CD14-positive monocyte (primary cell): ENCODE results near the gene GMDS. TPM values are rescaled to one million over a fixed set of nuclear protein-coding genes. Genes with fewer than 3 reads are reported as not detected.

Experiments
- DNase-seq, 3 donors: peaks; one replicate each; pipeline ENCODE4 v3.0.0-alpha.2; 2011 to 2022
- H2AFZ ChIP-seq: 2 replicates; pipeline ENCODE4 v1.6.0; 2012; ENCODE audit warnings: mild to moderate bottlenecking, low read depth, low read length, inconsistent platforms; ENCODE audit not compliant: insufficient read depth, poor library complexity, severe bottlenecking
- H3K27ac ChIP-seq, 2 donors: 1 replicate in 1 of 2; 2 replicates in 1 of 2; pipeline ENCODE4 v1.5.1; 2012 to 2013; ENCODE audit warnings: low read length in 2 of 2, control low read depth in 1 of 2, inconsistent platforms in 1 of 2, low read depth in 1 of 2, mild to moderate bottlenecking in 1 of 2
- H3K27me3 ChIP-seq, 2 donors: one replicate each; pipeline versions ENCODE4 v1.6.0 to v1.6.1; 2011 to 2013; ENCODE audit warnings: low read length in 2 of 2; ENCODE audit not compliant: control insufficient read depth in 2 of 2, insufficient read depth in 2 of 2
- H3K36me3 ChIP-seq, 2 donors: replicated peaks in 1 of 2; 1 replicate in 1 of 2; 2 replicates in 1 of 2; pipeline versions ENCODE4 v1.5.1 to v1.6.1; 2012 to 2013; ENCODE audit warnings: low read length in 2 of 2, control low read depth in 1 of 2, inconsistent platforms in 1 of 2, mild to moderate bottlenecking in 1 of 2; ENCODE audit not compliant: insufficient read depth in 2 of 2, control insufficient read depth in 1 of 2
- H3K4me1 ChIP-seq, 2 donors: 1 replicate in 1 of 2; 2 replicates in 1 of 2; pipeline versions ENCODE4 v1.5.1 to v1.6.1; 2012 to 2013; ENCODE audit warnings: low read length in 2 of 2, control low read depth in 1 of 2, inconsistent platforms in 1 of 2, mild to moderate bottlenecking in 1 of 2, moderate library complexity in 1 of 2; ENCODE audit not compliant: insufficient read depth in 2 of 2, control insufficient read depth in 1 of 2
- H3K4me2 ChIP-seq: replicated peaks from 2 replicates; pipeline ENCODE3; 2012; ENCODE audit warnings: low read length, moderate library complexity, mild to moderate bottlenecking; ENCODE audit not compliant: poor library complexity, severe bottlenecking; ENCODE audit errors: extremely low read depth
- H3K4me3 ChIP-seq, 3 experiments: fragments of 200-600 bp in 1 of 3; sonication (generic) in 1 of 3; replicated peaks in 1 of 3; 1 replicate in 2 of 3; 2 replicates in 1 of 3; pipeline ENCODE4 v1.5.1; 2011 to 2013; ENCODE audit warnings: low read length in 3 of 3, mild to moderate bottlenecking in 3 of 3, control low read depth in 2 of 3, low read depth in 2 of 3, inconsistent platforms in 1 of 3, moderate library complexity in 1 of 3
- H3K79me2 ChIP-seq: 2 replicates; pipeline ENCODE4 v1.6.0; 2012; ENCODE audit warnings: mild to moderate bottlenecking, control low read depth, inconsistent platforms, low read length, moderate library complexity; ENCODE audit not compliant: insufficient read depth
- H3K9ac ChIP-seq: 2 replicates; pipeline ENCODE4 v1.6.0; 2017; ENCODE audit warnings: low read length, mild to moderate bottlenecking; ENCODE audit not compliant: insufficient read depth, poor library complexity, severe bottlenecking
- H3K9me3 ChIP-seq, 2 donors: replicated peaks in 1 of 2; 1 replicate in 1 of 2; 2 replicates in 1 of 2; pipeline versions ENCODE4 v1.5.1 to v1.6.1; 2012 to 2013; ENCODE audit warnings: low read length in 2 of 2, control low read depth in 1 of 2; ENCODE audit not compliant: control insufficient read depth in 1 of 2, insufficient read depth in 1 of 2
- H4K20me1 ChIP-seq: 2 replicates; pipeline ENCODE4 v1.6.0; 2012; ENCODE audit warnings: mild to moderate bottlenecking, low read length, control low read depth, moderate library complexity; ENCODE audit not compliant: insufficient read depth
- H3K27ac Mint-ChIP-seq, 7 donors: one replicate each; pipeline ENCODE4 v1.8.0; 2020; ENCODE audit warnings: mild to moderate bottlenecking in 7 of 7, mixed read lengths in 7 of 7, moderate library complexity in 6 of 7, inconsistent platforms in 2 of 7
- H3K27me3 Mint-ChIP-seq, 3 donors: one replicate each; pipeline ENCODE4 v1.8.0; 2021 to 2022; ENCODE audit warnings: low read depth in 3 of 3, mild to moderate bottlenecking in 3 of 3, mixed read lengths in 3 of 3, moderate library complexity in 3 of 3, inconsistent platforms in 1 of 3
- H3K36me3 Mint-ChIP-seq, 2 donors: one replicate each; pipeline ENCODE4 v1.8.0; 2020; ENCODE audit warnings: mixed read lengths in 2 of 2, inconsistent platforms in 1 of 2, mild to moderate bottlenecking in 1 of 2
- H3K4me1 Mint-ChIP-seq: one replicate; pipeline ENCODE4 v1.8.0; 2020; ENCODE audit warnings: mild to moderate bottlenecking, mixed read lengths
- H3K4me3 Mint-ChIP-seq, 2 donors: one replicate each; pipeline ENCODE4 v1.8.0; 2020; ENCODE audit warnings: mild to moderate bottlenecking in 2 of 2, mixed read lengths in 2 of 2, moderate library complexity in 1 of 2
- H3K9me3 Mint-ChIP-seq, 7 donors: one replicate each; pipeline ENCODE4 v1.8.0; 2020 to 2022; ENCODE audit warnings: mixed read lengths in 7 of 7, mild to moderate bottlenecking in 6 of 7, moderate library complexity in 6 of 7, inconsistent platforms in 2 of 7
- WGBS: methylation state at CpG from one replicate; pipeline ENCODE4 v1.1.5; 2013; ENCODE audit warnings: missing lambda C conversion rate; ENCODE audit not compliant: insufficient coverage; 5-methylcytosine and 5-hydroxymethylcytosine counted together
- intact Hi-C, 2 donors: fragments of 100-400 bp; cut with micrococcal nuclease; formaldehyde crosslinking; loops; one replicate each; pipeline versions ENCODE4 v1.15.0 to v1.15.1; 2023
- polyA plus RNA-seq, 3 donors: library from polyadenylated mRNA; depleted of rRNA in 1 of 3; unstranded in 2 of 3; stranded (reverse) in 1 of 3; fragments of 300-500 nt in 2 of 3; fragments of >200 nt in 1 of 3; fragmentation: Illumina TruSeq in 2 of 3; gene quantifications; 1 replicate in 2 of 3; 2 replicates in 1 of 3; pipeline ENCODE4 v1.2.3, GENCODE V29; 2012 to 2021
- TF ChIP-seq, protein P1 (sequence below): fragments of 200-600 bp; IDR thresholded peaks from one replicate; pipeline ENCODE4 v1.8.0; 2022; ENCODE audit warnings: antibody characterized with exemption, mild to moderate bottlenecking

Gene GMDS
- polyA plus RNA-seq, 3 donors: 10.5 to 19.9 (median 17.6) TPM

GRCh38 chr6:1987640-1988039 lies 257.8 kb downstream of the GMDS start:
- peaks cover 4 to 11% (median 10%) of the 10 kb centered on the region in 7 donors for H3K9me3 Mint-ChIP-seq
- intact Hi-C loops: no loop called here
- H3K9me3 ChIP-seq: no peaks in the 10 kb centered on the region
- no peaks in the 10 kb centered on the region for H3K79me2 ChIP-seq
- H4K20me1 ChIP-seq: no peaks in the 10 kb centered on the region
- TF ChIP-seq, protein P1, sequence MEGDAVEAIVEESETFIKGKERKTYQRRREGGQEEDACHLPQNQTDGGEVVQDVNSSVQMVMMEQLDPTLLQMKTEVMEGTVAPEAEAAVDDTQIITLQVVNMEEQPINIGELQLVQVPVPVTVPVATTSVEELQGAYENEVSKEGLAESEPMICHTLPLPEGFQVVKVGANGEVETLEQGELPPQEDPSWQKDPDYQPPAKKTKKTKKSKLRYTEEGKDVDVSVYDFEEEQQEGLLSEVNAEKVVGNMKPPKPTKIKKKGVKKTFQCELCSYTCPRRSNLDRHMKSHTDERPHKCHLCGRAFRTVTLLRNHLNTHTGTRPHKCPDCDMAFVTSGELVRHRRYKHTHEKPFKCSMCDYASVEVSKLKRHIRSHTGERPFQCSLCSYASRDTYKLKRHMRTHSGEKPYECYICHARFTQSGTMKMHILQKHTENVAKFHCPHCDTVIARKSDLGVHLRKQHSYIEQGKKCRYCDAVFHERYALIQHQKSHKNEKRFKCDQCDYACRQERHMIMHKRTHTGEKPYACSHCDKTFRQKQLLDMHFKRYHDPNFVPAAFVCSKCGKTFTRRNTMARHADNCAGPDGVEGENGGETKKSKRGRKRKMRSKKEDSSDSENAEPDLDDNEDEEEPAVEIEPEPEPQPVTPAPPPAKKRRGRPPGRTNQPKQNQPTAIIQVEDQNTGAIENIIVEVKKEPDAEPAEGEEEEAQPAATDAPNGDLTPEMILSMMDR: no peak
- no peak overlapping the region for H3K9ac ChIP-seq
- H3K27me3 Mint-ChIP-seq: peaks cover 0 to 1% (median 0%) of the 10 kb centered on the region in 3 donors
- H3K27me3 ChIP-seq: no peaks in the 10 kb centered on the region
- no peaks in the 10 kb centered on the region for H3K4me1 ChIP-seq
- H2AFZ ChIP-seq: no peak overlapping the region
- no CpG with 5 or more reads among the region's 2 CpGs for WGBS
- H3K36me3 Mint-ChIP-seq: peaks cover 2% of the 10 kb centered on the region in 2 donors
- no peak overlapping the region for H3K4me2 ChIP-seq
- no peak overlapping the region for H3K4me3 ChIP-seq
- no peak for DNase-seq
- H3K4me3 Mint-ChIP-seq: no peak overlapping the region
- H3K27ac Mint-ChIP-seq: no peak overlapping the region
- no peaks in the 10 kb centered on the region for H3K4me1 Mint-ChIP-seq
- no peaks in the 10 kb centered on the region for H3K36me3 ChIP-seq
- no peak overlapping the region for H3K27ac ChIP-seq

GRCh38 chr6:1986454-1987243 lies 258.8 kb downstream of the GMDS start:
- no peaks in the 10 kb centered on the region for H3K4me1 Mint-ChIP-seq
- H2AFZ ChIP-seq: no peak overlapping the region
- H3K4me3 Mint-ChIP-seq: no peak overlapping the region

More at GRCh38 chr6:1986454-1987243, 258.8 kb downstream of the GMDS start:
- Histone ChIP-seq H3K79me2 (no peaks in the 10 kb centered on the region), H3K36me3 (no peaks in the 10 kb centered on the region), H3K4me2 (no peak overlapping the region), H3K4me1 (no peaks in the 10 kb centered on the region), H3K4me3 (no peak overlapping the region), H3K27me3 (no peaks in the 10 kb centered on the region), H4K20me1 (no peaks in the 10 kb centered on the region), H3K9me3 (peaks cover under 1 to 4% of the 10 kb centered on the region in 2 donors), H3K27ac (no peak overlapping the region), H3K9ac (no peak overlapping the region)
- H3K9me3 Mint-ChIP-seq: peaks cover 7 to 18% (median 15%) of the 10 kb centered on the region in 7 donors
- no peak for DNase-seq
- TF ChIP-seq, protein P1: no peak
- WGBS: no CpG with 5 or more reads among the region's 1 CpG
- H3K27ac Mint-ChIP-seq: no peak overlapping the region
- H3K36me3 Mint-ChIP-seq: peaks cover 2% of the 10 kb centered on the region in 2 donors
- intact Hi-C loops: no loop called here
- H3K27me3 Mint-ChIP-seq: no peaks in the 10 kb centered on the region
